PC-9 (cell line): ENCODE measurements around the gene NPHP1. TPM values are rescaled to one million over a fixed set of nuclear protein-coding genes. Genes with fewer than 3 reads are reported as not detected.
"Not testable (repeated sequence)": the region's sequence is repeated elsewhere in the genome, so short reads cannot be mapped to it uniquely, and the experiment has no call there.

ENCODE experiments used
- BruUV-seq: library from RNA; stranded (reverse); fragments of 400-500 nt; replicated peaks from 2 replicates; lab custom pipeline; 2021; lab: Mats Ljungman, UMichigan
- CTCF ChIA-PET: fragments of 300-600 bp; sonication (Branson Sonifier 250); formaldehyde crosslinking; loops from one replicate; lab custom pipeline; 2022; ENCODE audit warnings: antibody characterized with exemption; lab: Charles Lee
- POLR2A ChIA-PET: fragments of 300-600 bp; sonication (Branson Sonifier 250); formaldehyde crosslinking; loops from one replicate; lab custom pipeline; 2022; ENCODE audit warnings: antibody characterized with exemption; ENCODE audit not compliant: unreplicated experiment; lab: Charles Lee
- DNase-seq, 2 experiments: peaks; one replicate each; pipeline versions ENCODE4 v3.0.0 to v3.0.0-alpha.2; 2015 to 2022; ENCODE audit warnings: mixed read lengths in 1 of 2
- H2AFZ ChIP-seq: fragments of 200-600 bp; sonication (generic); 2 replicates; pipeline ENCODE4 v1.8.1; 2017; ENCODE audit warnings: antibody characterized with exemption
- H3F3A ChIP-seq: fragments of 200-600 bp; sonication (generic); 2 replicates; pipeline ENCODE4 v1.8.1; 2017; ENCODE audit warnings: antibody characterized with exemption, mild to moderate bottlenecking, low read depth; ENCODE audit not compliant: insufficient read depth
- H3K27ac ChIP-seq: fragments of 200-600 bp; sonication (generic); 2 replicates; pipeline ENCODE4 v1.6.1; 2016; ENCODE audit warnings: mixed run types
- H3K27me3 ChIP-seq: fragments of 200-600 bp; sonication (generic); 2 replicates; pipeline ENCODE4 v1.6.1; 2016; ENCODE audit warnings: low read depth, mixed run types; ENCODE audit not compliant: insufficient read depth
- H3K36me3 ChIP-seq: fragments of 200-600 bp; sonication (generic); 2 replicates; pipeline ENCODE4 v1.6.1; 2016; ENCODE audit warnings: low read depth, mixed run types
- H3K4me1 ChIP-seq: fragments of 200-600 bp; sonication (generic); replicated peaks from 2 replicates; pipeline ENCODE4 v1.6.1; 2016; ENCODE audit warnings: mixed run types; ENCODE audit not compliant: insufficient read depth
- H3K4me2 ChIP-seq: fragments of 200-600 bp; sonication (generic); 2 replicates; pipeline ENCODE4 v1.6.1; 2017; ENCODE audit warnings: mixed run types
- H3K4me3 ChIP-seq: fragments of 200-600 bp; sonication (generic); 2 replicates; pipeline ENCODE4 v1.6.1; 2016; ENCODE audit warnings: mixed run types
- H3K79me2 ChIP-seq: fragments of 200-600 bp; sonication (generic); 2 replicates; pipeline ENCODE4 v1.6.1; 2017; ENCODE audit warnings: low read depth, mixed run types
- H3K9me2 ChIP-seq: fragments of 200-600 bp; sonication (generic); 2 replicates; pipeline ENCODE4 v1.8.1; 2017; ENCODE audit warnings: mild to moderate bottlenecking; ENCODE audit not compliant: insufficient read depth
- H3K9me3 ChIP-seq: fragments of 200-600 bp; sonication (generic); 2 replicates; pipeline ENCODE4 v1.8.1; 2016; ENCODE audit warnings: low read depth; ENCODE audit not compliant: insufficient read depth
- H4K20me1 ChIP-seq: fragments of 200-600 bp; sonication (generic); 2 replicates; pipeline ENCODE4 v1.8.1; 2017; ENCODE audit not compliant: insufficient read depth
- EZH2 ChIP-seq: fragments of 200-600 bp; sonication (generic); IDR thresholded peaks from 2 replicates; pipeline ENCODE4 v1.8.0; 2017; ENCODE audit warnings: antibody characterized with exemption, low read depth
- intact Hi-C: fragments of 100-400 bp; cut with micrococcal nuclease; formaldehyde crosslinking; loops from one replicate; pipeline ENCODE4 v1.10.0; 2022; ENCODE audit not compliant: unreplicated experiment
- total RNA-seq: library from RNA; stranded (reverse); gene quantifications from 2 replicates; pipeline ENCODE4 v1.2.3, GENCODE V29; 2021
- TF ChIP-seq, protein P1 (sequence below): fragments of 200-600 bp; sonication (generic); conservative IDR thresholded peaks from 2 replicates; pipeline ENCODE4 v1.6.1; 2017; ENCODE audit warnings: mixed run types, antibody characterized with exemption, mild to moderate bottlenecking, moderate library complexity

Gene NPHP1
- total RNA-seq, 1 experiment from 2014 or later, result 13.7 TPM

DNA sequence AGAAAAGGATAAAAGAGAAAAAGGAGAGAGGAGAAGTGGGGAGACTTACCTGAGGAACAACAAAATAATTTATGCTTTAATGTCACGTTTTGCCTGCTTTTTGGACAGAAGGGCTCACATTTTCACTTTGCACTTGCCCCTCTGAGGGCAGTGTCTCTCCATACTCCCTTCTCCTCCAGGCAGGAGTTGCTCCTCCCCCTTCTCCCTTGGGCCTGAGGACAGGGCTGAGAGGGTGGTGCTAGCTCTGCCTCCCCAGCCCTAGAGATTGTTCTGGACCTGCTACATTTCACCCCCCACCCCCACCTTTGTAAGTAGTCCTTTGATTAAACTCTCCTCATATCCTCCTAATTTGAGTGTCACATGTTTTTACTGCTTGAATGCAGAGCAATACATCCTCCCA, 25.1 kb upstream of the NPHP1 start:
- DNase-seq, result not testable (repeated sequence)

DNA sequence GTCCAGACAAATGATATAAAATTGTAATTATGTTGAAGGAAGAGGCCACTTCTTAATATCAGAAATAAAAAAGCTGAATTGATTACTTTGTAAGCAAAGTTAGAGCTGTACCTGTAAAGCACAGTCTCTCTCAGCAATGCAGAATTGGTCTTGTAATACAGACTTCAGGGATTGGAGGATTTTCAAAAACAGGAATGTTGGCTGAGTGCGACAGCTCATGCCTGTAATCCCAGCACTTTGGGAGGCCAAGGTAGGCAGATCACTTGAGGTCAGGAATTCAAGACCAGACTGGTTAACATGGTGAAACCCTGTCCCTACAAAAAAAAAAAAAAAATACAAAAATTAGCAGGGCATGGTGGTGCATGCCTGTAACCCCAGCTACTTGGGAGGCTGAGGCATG, 17.8 kb upstream of the NPHP1 start:
- H3K9me3 ChIP-seq, H3K79me2 ChIP-seq, BruUV-seq, POLR2A ChIA-PET, intact Hi-C loops, H4K20me1 ChIP-seq, DNase-seq, H2AFZ ChIP-seq, H3K27me3 ChIP-seq, H3F3A ChIP-seq, H3K4me3 ChIP-seq, H3K4me2 ChIP-seq, H3K36me3 ChIP-seq, H3K27ac ChIP-seq, CTCF ChIA-PET, H3K4me1 ChIP-seq, H3K9me2 ChIP-seq: not testable (repeated sequence)

More for the DNA sequence above, 25.1 kb upstream of the NPHP1 start:
- BruUV-seq, H3K9me2 ChIP-seq, H3K27ac ChIP-seq, CTCF ChIA-PET, H3K27me3 ChIP-seq, H3K36me3 ChIP-seq, H3K9me3 ChIP-seq, H2AFZ ChIP-seq, H4K20me1 ChIP-seq, intact Hi-C loops, H3K4me3 ChIP-seq, H3K79me2 ChIP-seq, H3K4me2 ChIP-seq, H3F3A ChIP-seq, POLR2A ChIA-PET, H3K4me1 ChIP-seq: not testable (repeated sequence)

DNA sequence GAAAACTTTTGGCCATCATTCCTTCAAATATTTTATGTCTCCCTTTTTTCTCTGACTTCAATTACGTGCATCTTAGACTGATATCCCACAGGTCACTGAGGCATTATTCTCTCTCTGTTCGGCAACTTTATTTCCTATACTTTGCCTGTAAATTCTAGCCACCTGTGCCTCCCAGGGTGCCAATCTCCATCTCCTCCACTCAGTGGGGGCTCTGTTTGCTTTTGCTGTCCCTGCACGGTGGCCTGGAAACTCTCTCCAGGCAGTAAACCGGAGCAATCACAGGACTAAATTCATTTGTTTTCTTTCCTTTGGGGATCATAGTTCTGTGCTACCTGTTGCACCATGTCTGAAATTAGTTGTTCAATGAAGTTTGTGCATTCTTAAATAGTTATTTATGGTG, 17.1 kb upstream of the NPHP1 start:
- intact Hi-C loops, result no loop called here
- Histone ChIP-seq H3K9me3 (no peaks in the 10 kb centered on the region), H3K4me2 (no peak overlapping the region), H3K36me3 (no peaks in the 10 kb centered on the region), H3F3A (no peaks in the 10 kb centered on the region), H3K27ac (no peak overlapping the region), H3K4me3 (no peak overlapping the region), H3K9me2 (no peaks in the 10 kb centered on the region), H2AFZ (no peak overlapping the region), H4K20me1 (no peaks in the 10 kb centered on the region), H3K27me3 (peaks cover 9% of the 10 kb centered on the region; the same call in 1 of the 2 replicates), H3K79me2 (no peaks in the 10 kb centered on the region), H3K4me1 (no peaks in the 10 kb centered on the region)
- TF ChIP-seq EZH2, result no peak
- TF ChIP-seq, protein P1, sequence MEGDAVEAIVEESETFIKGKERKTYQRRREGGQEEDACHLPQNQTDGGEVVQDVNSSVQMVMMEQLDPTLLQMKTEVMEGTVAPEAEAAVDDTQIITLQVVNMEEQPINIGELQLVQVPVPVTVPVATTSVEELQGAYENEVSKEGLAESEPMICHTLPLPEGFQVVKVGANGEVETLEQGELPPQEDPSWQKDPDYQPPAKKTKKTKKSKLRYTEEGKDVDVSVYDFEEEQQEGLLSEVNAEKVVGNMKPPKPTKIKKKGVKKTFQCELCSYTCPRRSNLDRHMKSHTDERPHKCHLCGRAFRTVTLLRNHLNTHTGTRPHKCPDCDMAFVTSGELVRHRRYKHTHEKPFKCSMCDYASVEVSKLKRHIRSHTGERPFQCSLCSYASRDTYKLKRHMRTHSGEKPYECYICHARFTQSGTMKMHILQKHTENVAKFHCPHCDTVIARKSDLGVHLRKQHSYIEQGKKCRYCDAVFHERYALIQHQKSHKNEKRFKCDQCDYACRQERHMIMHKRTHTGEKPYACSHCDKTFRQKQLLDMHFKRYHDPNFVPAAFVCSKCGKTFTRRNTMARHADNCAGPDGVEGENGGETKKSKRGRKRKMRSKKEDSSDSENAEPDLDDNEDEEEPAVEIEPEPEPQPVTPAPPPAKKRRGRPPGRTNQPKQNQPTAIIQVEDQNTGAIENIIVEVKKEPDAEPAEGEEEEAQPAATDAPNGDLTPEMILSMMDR, result no peak
- ChIA-PET CTCF (no interaction called here), POLR2A (no interaction called here)
- DNase-seq, result no peak
- BruUV-seq, result no TSS peak

DNA sequence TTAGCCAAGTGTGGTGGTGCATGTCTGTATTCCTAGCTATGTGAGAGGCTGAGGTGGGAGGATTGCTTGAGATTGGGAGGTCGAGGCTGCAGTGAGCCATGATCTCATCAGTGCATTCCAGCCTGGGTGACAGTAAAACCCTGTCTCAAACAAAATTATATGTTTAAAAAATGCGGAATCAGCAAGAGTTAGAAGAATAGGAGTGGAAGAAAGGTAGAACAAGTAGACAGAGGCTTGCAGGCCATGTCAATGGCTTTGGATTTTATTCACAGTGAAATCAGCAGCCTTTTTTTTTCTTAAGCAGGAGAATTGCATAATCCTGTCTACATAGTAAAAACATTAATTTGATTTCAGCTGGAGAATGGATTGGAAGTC, 15.4 kb upstream of the NPHP1 start:
- H3K4me3 ChIP-seq, result no peak overlapping the region
- no peak overlapping the region for H2AFZ ChIP-seq
- H4K20me1 ChIP-seq, result no peaks in the 10 kb centered on the region
- no peak for DNase-seq
- no peak for TF ChIP-seq EZH2
- TF ChIP-seq, protein P1, result no peak
- no peaks in the 10 kb centered on the region for H3F3A ChIP-seq
- no TSS peak for BruUV-seq
- H3K27ac ChIP-seq, result no peak overlapping the region
- no peak overlapping the region for H3K4me2 ChIP-seq
- no peaks in the 10 kb centered on the region for H3K9me3 ChIP-seq
- peaks cover 25% of the 10 kb centered on the region; the same call in 1 of the 2 replicates for H3K27me3 ChIP-seq
- intact Hi-C loops, result no loop called here
- H3K4me1 ChIP-seq, result no peaks in the 10 kb centered on the region
- CTCF ChIA-PET, result no interaction called here
- H3K9me2 ChIP-seq, result no peaks in the 10 kb centered on the region
- no peaks in the 10 kb centered on the region for H3K36me3 ChIP-seq
- POLR2A ChIA-PET, result no interaction called here
- H3K79me2 ChIP-seq, result no peaks in the 10 kb centered on the region
